Epithelial cell of proximal tubule (primary cell): ENCODE measurements around the gene AFMID. TPM values are rescaled to one million over a fixed set of nuclear protein-coding genes. Genes with fewer than 3 reads are reported as not detected.

Experiments
- DNase-seq: peaks from one replicate; pipeline ENCODE4 v3.0.0-alpha.2; 2011; ENCODE audit warnings: low read depth
- H3K4me3 ChIP-seq: 2 replicates; pipeline ENCODE4 v1.5.1; 2011; ENCODE audit warnings: low read depth, mild to moderate bottlenecking, low read length
- total RNA-seq: library from RNA; depleted of rRNA; stranded (reverse); fragments of >200 nt; gene quantifications from 2 replicates; pipeline ENCODE4 v1.2.3, GENCODE V29; 2015
- TF ChIP-seq, protein P1 (sequence below): conservative IDR thresholded peaks from 2 replicates; pipeline ENCODE4 v1.5.1; 2012; ENCODE audit warnings: low read depth, mild to moderate bottlenecking, low read length

AFMID gene
- total RNA-seq, 1 donor from 2014 or later = 47.2 TPM

DNA sequence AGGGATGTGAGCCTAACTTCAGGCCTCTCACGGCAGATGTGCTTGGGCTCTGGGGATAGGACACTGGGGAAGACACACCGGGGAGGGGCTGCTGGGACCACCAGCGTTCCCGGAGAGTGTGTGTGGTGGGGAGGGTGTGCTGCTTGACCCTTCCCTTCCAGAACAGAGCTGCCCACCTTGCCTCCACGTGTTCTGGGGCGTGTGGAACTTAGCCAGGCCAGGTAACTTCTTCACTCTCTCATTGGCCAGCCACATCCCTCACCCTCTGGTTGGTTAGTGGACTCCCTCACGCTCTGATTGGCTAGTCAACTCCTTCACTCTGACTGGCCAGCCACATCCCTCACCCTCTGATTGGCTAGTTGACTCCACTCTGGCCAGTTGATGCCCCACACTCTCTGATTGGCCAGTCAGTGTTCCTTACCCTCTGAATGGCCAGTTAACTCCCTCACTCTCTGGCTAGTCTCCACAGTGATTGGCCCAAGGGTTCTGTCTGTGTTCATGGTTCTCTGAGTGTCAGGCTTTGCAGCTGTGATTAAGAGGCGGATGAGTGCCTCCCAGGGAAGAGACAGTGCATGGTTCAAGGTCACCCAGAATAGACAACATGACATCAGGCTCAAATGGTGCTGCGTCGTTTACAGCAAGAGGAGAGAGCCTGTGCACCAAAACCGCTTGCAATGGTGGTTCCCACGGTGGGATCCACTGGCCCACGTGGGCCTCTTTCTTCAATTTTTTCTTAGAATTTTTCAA is 54.3 kb downstream of the AFMID start:
- TF ChIP-seq, protein P1, sequence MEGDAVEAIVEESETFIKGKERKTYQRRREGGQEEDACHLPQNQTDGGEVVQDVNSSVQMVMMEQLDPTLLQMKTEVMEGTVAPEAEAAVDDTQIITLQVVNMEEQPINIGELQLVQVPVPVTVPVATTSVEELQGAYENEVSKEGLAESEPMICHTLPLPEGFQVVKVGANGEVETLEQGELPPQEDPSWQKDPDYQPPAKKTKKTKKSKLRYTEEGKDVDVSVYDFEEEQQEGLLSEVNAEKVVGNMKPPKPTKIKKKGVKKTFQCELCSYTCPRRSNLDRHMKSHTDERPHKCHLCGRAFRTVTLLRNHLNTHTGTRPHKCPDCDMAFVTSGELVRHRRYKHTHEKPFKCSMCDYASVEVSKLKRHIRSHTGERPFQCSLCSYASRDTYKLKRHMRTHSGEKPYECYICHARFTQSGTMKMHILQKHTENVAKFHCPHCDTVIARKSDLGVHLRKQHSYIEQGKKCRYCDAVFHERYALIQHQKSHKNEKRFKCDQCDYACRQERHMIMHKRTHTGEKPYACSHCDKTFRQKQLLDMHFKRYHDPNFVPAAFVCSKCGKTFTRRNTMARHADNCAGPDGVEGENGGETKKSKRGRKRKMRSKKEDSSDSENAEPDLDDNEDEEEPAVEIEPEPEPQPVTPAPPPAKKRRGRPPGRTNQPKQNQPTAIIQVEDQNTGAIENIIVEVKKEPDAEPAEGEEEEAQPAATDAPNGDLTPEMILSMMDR = no peak
- DNase-seq = no peak
- no peak overlapping the region for H3K4me3 ChIP-seq

DNA sequence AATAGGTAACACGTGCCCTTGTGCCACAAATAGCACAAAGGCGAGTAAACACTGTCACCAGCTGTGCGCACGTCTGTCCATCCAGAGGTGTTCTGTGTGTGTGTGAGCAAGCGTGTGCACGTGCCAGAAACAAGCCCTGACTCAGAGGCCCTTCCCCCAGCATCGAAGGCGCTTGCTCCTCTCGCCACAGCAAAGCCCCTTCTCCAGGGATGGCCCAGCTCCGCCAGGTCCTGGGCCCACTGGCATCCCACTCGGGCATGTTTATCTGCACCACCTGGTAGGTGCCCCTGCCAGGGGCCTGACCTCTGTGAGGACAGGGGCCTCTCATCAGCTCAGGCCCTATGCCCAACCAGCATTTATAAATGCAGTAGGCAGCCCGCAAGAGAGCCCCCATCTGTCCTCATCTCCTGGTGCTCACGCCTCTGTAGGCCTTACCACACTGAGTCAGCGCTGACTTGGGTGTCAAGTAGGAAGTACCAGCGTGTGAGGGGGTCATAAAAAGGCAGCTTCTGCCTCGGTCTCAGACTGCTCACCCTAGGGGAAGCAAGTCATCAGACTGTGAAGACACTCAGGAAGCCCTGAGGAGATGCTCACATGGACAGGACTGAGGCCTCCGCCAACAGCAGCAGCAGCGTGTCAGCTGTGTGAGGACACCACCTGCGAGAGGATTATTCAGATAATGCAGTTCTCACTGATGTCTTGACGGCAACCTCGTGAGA is 55.0 kb downstream of the AFMID start:
- TF ChIP-seq, protein P1 = no peak
- no peak for DNase-seq
- H3K4me3 ChIP-seq = no peak overlapping the region

DNA sequence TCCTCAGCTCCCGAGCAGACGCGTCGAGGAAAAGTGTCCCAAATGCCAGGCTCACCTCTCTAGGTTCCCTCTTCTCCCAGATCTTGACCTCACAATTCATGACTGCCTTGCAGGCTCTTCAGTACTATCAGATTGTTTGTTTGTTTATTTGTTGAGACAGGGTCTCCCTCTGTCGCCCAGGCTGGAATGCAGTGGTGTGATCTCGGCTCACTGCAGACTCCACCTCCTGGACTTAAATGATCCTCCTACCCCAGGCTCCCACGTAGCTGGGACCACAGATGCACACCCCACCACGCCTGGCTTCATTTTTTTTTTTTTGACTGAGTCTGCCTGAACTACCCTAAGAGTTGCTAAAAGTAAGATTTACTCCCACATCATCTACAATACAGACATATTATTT is 60.1 kb downstream of the AFMID start:
- no peak for DNase-seq
- no peak overlapping the region for H3K4me3 ChIP-seq
- TF ChIP-seq, protein P1 = no peak

DNA sequence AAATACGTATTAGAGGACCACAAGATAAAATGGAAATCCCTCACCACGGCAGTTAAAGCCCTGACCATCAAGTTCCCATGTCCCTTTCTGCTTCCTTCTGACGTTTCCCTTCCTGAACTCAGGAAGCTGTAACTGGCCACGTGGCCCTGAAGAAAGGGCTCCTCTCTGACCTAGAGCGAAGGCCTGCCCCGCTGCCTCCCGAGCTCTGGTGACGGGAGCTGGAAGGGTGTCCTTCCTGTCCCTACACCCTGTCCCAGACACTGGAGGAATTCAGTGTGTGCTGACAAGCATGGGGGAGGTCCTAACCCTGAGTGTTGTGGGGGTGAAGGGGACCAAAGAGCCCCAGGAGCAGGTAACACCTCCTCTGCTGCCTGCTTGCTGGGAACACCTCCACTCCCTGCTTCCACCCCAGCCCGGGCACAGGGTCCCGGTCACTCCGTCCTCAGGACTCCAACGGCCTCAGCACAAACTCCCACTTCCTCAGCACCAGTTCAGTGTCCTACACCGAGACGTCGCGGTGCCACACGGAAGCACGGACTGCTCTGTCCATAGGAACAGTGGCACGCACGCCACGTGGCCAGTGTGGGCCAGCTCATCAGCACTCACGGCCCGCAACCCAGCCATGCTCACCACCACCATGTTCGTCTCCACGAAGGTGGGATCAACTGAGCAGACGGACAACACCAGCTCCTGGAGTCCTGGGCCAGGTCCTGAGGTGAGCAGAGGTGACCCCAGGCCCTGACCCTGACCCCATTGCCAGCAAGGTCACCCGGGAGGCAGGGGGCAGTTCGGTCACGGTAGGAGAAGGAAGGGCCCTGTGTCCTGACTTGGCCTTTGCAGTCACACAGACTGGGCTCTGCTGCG is 61.1 kb downstream of the AFMID start:
- no peak for DNase-seq
- TF ChIP-seq, protein P1 = no peak
- H3K4me3 ChIP-seq = no peak overlapping the region

DNA sequence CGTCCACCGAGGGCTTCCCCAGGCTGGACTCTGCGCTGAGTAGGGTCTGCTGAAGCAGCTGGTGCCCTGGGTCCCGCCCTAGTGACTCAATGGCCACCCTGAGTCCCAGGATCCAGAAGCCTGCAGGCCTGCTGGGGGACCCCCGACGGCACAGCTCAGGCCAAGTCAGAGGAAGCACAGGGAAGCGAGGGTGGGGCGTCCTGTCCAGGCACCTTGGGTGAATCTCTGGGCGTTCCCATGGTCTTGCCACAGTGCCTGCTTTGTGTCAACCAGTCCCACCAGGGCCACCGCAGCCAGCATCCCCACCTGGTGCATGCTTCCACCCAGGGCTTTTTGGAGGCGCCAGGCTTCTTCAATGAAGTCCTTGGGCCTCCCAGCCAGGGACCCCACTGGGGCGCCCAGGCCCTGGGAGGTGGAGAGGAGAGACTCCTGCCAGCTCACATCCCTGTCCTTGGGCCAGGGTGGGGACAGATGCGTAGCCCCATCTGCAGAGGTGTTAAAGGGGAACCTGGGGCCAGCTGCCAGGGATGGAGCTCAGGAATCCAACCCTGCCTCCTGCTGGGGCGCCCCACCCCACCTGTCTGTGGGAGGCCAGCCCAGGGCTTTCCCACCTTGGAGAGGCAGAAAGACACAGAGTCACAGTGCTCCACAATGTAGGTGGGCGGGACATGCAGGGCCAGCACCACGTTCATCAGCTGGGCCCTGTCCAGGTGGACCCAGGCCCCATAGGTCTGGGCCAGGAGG is 62.1 kb downstream of the AFMID start:
- H3K4me3 ChIP-seq = no peak overlapping the region
- no peak for DNase-seq
- TF ChIP-seq, protein P1 = no peak
